Spleen (tissue), 11 donors: ENCODE data around the gene HGS. TPM values are rescaled to one million over a fixed set of nuclear protein-coding genes. Genes with fewer than 3 reads are reported as not detected.

ENCODE experiments used
- DNase-seq: peaks from one replicate; pipeline ENCODE4 v3.0.0-alpha.2; 2020
- H3K27ac ChIP-seq, 8 donors: fragments of 200-600 bp; sonication (generic) in 7 of 8; 1 replicate in 4 of 8; 2 replicates in 4 of 8; pipeline versions ENCODE4 v1.5.0 to v1.8.0; 2016 to 2021; ENCODE audit warnings: inconsistent platforms in 4 of 8, mild to moderate bottlenecking in 4 of 8, moderate library complexity in 1 of 8
- H3K27me3 ChIP-seq, 7 donors: fragments of 200-600 bp; sonication (generic) in 6 of 7; replicated peaks in 1 of 7; 1 replicate in 4 of 7; 2 replicates in 3 of 7; pipeline versions ENCODE4 v1.5.0 to v1.8.0; 2016 to 2021; ENCODE audit warnings: inconsistent platforms in 3 of 7, mild to moderate bottlenecking in 1 of 7
- H3K36me3 ChIP-seq, 6 donors: fragments of 200-600 bp; sonication (generic) in 5 of 6; 1 replicate in 4 of 6; 2 replicates in 2 of 6; pipeline versions ENCODE4 v1.5.0 to v1.8.0; 2016 to 2021; ENCODE audit warnings: inconsistent platforms in 2 of 6
- H3K4me1 ChIP-seq, 6 donors: fragments of 200-600 bp; sonication (generic) in 5 of 6; 1 replicate in 3 of 6; 2 replicates in 3 of 6; pipeline versions ENCODE4 v1.5.0 to v1.8.0; 2016 to 2021; ENCODE audit warnings: inconsistent platforms in 3 of 6
- H3K4me3 ChIP-seq, 8 donors: fragments of 200-600 bp; sonication (generic) in 7 of 8; 1 replicate in 4 of 8; 2 replicates in 4 of 8; pipeline versions ENCODE4 v1.5.0 to v1.8.0; 2016 to 2021; ENCODE audit warnings: inconsistent platforms in 4 of 8, mild to moderate bottlenecking in 4 of 8, moderate library complexity in 2 of 8
- H3K9me3 ChIP-seq, 8 donors: fragments of 200-600 bp; sonication (generic) in 7 of 8; 1 replicate in 4 of 8; 2 replicates in 4 of 8; pipeline versions ENCODE4 v1.5.0 to v1.8.0; 2016 to 2021; ENCODE audit warnings: inconsistent platforms in 4 of 8
- CTCF ChIP-seq, 11 experiments: fragments of 200-600 bp in 7 of 11; fragments of 450-650 bp in 4 of 11; sonication (generic) in 4 of 11; IDR thresholded peaks in 8 of 11; conservative IDR thresholded peaks in 3 of 11; 1 replicate in 7 of 11; 2 replicates in 4 of 11; pipeline versions ENCODE4 v1.4.0 to v1.8.0; 2016 to 2021; ENCODE audit warnings: antibody characterized with exemption in 11 of 11, inconsistent platforms in 4 of 11, mild to moderate bottlenecking in 1 of 11
- POLR2A ChIP-seq, 3 donors: fragments of 450-650 bp; IDR thresholded peaks; one replicate each; pipeline ENCODE4 v1.5.1; 2017; ENCODE audit warnings: antibody characterized with exemption in 3 of 3, mild to moderate bottlenecking in 1 of 3
- POLR2AphosphoS5 ChIP-seq, 3 donors: sonication (generic); formaldehyde crosslinking; IDR thresholded peaks; one replicate each; pipeline ENCODE4 v1.5.1; 2017; ENCODE audit warnings: antibody characterized with exemption in 3 of 3
- WGBS, 5 donors: extraction: QIAGEN DNeasy Blood & Tissue Kit in 3 of 5; methylation state at CpG; one replicate each; pipeline versions ENCODE4 v1.1.5 to v1.1.7; 2013 to 2018; 5-methylcytosine and 5-hydroxymethylcytosine counted together
- intact Hi-C: fragments of 100-400 bp; cut with DNase I; formaldehyde crosslinking; loops from one replicate; pipeline ENCODE4 v1.15.0; 2023; ENCODE audit warnings: low total_unique reads
- polyA plus RNA-seq, 3 donors: library from polyadenylated mRNA; stranded (reverse); fragments of 200-250 nt; gene quantifications; one replicate each; pipeline ENCODE4 v1.2.1, GENCODE V29; 2013
- total RNA-seq, 7 donors: library from RNA; depleted of rRNA in 3 of 7; stranded (reverse); fragments of >200 nt in 3 of 7; fragmentation: NEBNext Ultra II Directional in 4 of 7; extraction: Animal tissue kit (Norgen Biotek cat#: 25700) in 4 of 7; gene quantifications; one replicate each; pipeline versions ENCODE4 v1.1.0 to v1.2.1, GENCODE V29; 2016 to 2021
- donor health status: healthy with polysubstance abuse.
- donor health status: DM: no; HTN: no; CAD: no; lungs with moderate emphysema.
- donor health status: DM: no; HTN: no; CAD: no.
- donor health status: Bipolar disorder and iron deficiency.
- donor health status: healthy.
- donor health status: DM: no; HTN: no; CAD: no.
- donor health status: DM: yes; HTN: yes; CAD: no.

The HGS gene
- total and polyA plus RNA-seq, 10 donors = 61.3 to 134 (median 106) TPM

GRCh38 chr17:81651692-81652091, 32.1 kb upstream of the HGS start:
- 76 to 89% (median 86%) methylated on average over 6 to 10 of the region's 10 CpGs for WGBS, 5 donors
- Histone ChIP-seq H3K27ac (no peak overlapping the region), H3K27me3 (peaks cover 0 to 86% (median 36%) of the 10 kb centered on the region in 7 donors), H3K4me3 (no peak overlapping the region), H3K4me1 (peaks cover 0 to 41% (median 12%) of the 10 kb centered on the region in 6 donors), H3K9me3 (peaks cover 0 to 11% (median 0%) of the 10 kb centered on the region in 8 donors), H3K36me3 (no peaks in the 10 kb centered on the region)
- DNase-seq = no peak
- intact Hi-C loops = no loop called here
- TF ChIP-seq POLR2A (IDR thresholded peaks at IDR 0.05) (no peak), CTCF (IDR thresholded peaks at IDR 0.05 in 8 of 11, conservative IDR thresholded peaks at IDR 0.05 in 3 of 11) (no peak), POLR2AphosphoS5 (IDR thresholded peaks at IDR 0.05) (no peak)

GRCh38 chr17:81652906-81653771, 30.7 kb upstream of the HGS start:
- peaks cover 0 to 73% (median 29%) of the 10 kb centered on the region in 7 donors for H3K27me3 ChIP-seq
- TF ChIP-seq POLR2AphosphoS5 (IDR thresholded peaks at IDR 0.05) (no peak), CTCF (IDR thresholded peaks at IDR 0.05 in 8 of 11, conservative IDR thresholded peaks at IDR 0.05 in 3 of 11) (no peak), POLR2A (IDR thresholded peaks at IDR 0.05) (no peak)
- no peaks in the 10 kb centered on the region for H3K36me3 ChIP-seq
- peaks cover 0 to 11% (median 0%) of the 10 kb centered on the region in 8 donors for H3K9me3 ChIP-seq
- WGBS, 5 donors = 8 to 18% (median 15%) methylated on average over 23 to 27 of the region's 27 CpGs
- peak overlapping the region in 2 of 8 donors; percentile 32 to 36 for H3K27ac ChIP-seq
- DNase-seq = no peak
- peak overlapping the region in 5 of 8 donors; percentile 23 to 65 (median 37) for H3K4me3 ChIP-seq
- intact Hi-C loops = no loop called here
- peaks cover 0 to 46% (median 12%) of the 10 kb centered on the region in 6 donors for H3K4me1 ChIP-seq

GRCh38 chr17:81655378-81656117, 28.3 kb upstream of the HGS start:
- H3K4me3 ChIP-seq = no peak overlapping the region
- H3K36me3 ChIP-seq = no peaks in the 10 kb centered on the region
- intact Hi-C loops = no loop called here
- 74 to 84% (median 77%) methylated on average over 7 to 18 of the region's 18 CpGs for WGBS, 5 donors
- TF ChIP-seq CTCF (IDR thresholded peaks at IDR 0.05 in 8 of 11, conservative IDR thresholded peaks at IDR 0.05 in 3 of 11) (no peak), POLR2AphosphoS5 (IDR thresholded peaks at IDR 0.05) (no peak)
- H3K27ac ChIP-seq = no peak overlapping the region
- H3K9me3 ChIP-seq = no peaks in the 10 kb centered on the region
- H3K4me1 ChIP-seq = peaks cover 0 to 42% (median 12%) of the 10 kb centered on the region in 6 donors
- H3K27me3 ChIP-seq = peaks cover 0 to 49% (median 13%) of the 10 kb centered on the region in 7 donors
- no peak for DNase-seq
